VCaP (cell line): ENCODE results near the gene NACC2.

ENCODE experiments used
- H3K27ac ChIP-seq: fragments of 450-650 bp; 2 replicates; pipeline ENCODE4 v1.5.1; 2017
- TF ChIP-seq, protein P1 (sequence below): fragments of 450-650 bp; conservative IDR thresholded peaks from 2 replicates; pipeline ENCODE4 v1.5.1; 2017; ENCODE audit warnings: mild to moderate bottlenecking, moderate library complexity

NACC2 gene

DNA sequence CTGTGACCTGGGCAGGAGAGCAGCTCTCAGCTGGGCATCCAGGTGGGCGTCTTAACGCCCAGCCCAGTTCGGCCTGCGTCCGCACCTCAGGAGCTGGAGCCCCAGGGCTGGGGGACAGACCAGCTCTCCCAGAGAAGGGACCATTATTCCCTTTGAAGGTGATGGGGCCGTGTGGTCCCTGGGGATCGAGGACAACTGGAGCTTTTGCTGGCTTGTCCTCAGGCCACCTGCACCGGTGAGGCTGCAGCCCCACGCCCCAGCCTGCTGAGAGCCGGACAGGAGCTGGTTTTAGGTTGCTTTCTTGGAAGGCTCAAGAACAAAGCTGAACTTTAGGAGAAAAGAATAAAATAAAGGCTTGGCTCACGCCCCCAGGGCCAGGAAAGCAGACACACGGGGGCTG lies 40.9 kb downstream of the NACC2 start:
- H3K27ac ChIP-seq: peak overlapping the region; percentile 93
- TF ChIP-seq, protein P1, sequence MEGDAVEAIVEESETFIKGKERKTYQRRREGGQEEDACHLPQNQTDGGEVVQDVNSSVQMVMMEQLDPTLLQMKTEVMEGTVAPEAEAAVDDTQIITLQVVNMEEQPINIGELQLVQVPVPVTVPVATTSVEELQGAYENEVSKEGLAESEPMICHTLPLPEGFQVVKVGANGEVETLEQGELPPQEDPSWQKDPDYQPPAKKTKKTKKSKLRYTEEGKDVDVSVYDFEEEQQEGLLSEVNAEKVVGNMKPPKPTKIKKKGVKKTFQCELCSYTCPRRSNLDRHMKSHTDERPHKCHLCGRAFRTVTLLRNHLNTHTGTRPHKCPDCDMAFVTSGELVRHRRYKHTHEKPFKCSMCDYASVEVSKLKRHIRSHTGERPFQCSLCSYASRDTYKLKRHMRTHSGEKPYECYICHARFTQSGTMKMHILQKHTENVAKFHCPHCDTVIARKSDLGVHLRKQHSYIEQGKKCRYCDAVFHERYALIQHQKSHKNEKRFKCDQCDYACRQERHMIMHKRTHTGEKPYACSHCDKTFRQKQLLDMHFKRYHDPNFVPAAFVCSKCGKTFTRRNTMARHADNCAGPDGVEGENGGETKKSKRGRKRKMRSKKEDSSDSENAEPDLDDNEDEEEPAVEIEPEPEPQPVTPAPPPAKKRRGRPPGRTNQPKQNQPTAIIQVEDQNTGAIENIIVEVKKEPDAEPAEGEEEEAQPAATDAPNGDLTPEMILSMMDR: no peak

DNA sequence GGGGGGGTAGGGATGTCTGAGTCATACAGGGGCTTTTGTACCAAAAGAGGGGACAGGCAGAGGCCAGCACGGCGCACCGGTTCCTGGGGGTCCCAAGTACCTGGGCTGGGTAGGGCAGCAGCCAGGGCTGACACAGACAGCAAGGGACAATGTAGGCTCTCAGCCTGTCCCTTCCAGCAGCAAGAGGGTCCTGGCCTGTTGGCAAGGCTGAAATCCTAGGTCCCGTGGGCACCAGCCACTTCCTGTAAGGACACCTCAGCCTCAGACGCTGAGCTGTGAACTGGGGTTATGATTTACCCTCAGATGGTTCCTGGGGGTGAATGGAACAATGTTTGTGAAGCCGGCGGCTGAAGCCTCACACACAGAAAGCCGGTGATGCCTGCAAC lies 41.3 kb downstream of the NACC2 start:
- TF ChIP-seq, protein P1: no peak
- peak overlapping the region; percentile 93 for H3K27ac ChIP-seq

DNA sequence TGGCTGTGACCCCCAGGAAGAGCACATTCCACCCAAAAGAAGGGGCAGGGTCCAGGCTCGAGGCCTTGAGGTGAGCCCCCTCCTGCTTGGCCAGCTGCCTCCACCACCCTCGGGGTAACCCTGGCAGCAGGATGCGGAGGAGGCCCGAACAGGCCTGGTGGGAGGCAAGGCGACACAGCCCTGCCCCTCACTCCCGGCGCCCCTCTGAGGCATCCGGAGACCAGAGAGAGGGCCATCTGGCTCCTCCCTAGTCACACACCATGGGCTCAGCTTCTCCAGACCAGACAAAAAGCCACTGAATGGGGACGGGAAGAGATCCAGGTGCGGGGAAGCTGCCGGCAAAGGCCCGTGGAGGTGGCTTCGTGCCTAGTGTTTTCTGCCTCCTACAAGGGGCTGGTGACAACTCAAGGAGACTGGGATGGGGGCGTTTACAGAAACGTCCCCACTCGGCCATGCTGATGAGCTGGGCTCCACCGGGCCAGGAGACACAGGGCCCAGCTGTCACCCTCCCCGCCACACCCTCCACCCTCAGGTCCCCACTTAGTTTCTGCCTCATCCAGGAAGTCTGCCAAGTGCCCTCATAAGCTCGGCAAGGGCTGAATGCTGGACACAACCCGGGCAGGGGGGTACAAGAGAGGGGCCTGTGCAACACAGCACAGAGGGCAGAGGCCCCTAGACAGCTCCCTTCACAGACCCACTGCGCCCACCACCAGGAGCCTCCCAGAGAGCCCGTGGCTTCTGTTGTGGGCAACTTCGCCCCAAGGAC lies 41.9 kb downstream of the NACC2 start:
- H3K27ac ChIP-seq: peak overlapping the region; percentile 93

DNA sequence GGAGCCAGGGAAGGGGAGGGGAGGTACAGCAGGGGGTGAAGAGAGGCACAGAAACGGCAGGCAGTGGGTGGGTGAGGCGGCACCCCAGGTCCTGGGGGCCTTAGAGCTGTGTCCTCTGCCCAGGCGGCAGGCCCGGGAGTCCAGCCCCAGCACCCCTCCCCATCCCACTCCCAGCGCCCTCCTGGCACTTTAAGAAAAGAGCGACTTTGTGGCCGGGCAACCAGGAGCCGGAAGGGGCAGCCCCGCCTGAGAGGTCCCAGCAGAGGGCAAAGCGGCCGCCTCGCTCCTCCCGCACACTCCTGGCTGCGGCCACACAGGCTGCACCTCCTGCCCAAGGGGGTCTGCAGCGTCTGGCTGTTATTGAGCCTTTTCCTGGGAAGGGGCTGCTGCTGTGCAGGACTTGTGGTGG lies 42.6 kb downstream of the NACC2 start:
- peak overlapping the region; percentile 93 for H3K27ac ChIP-seq
- TF ChIP-seq, protein P1: no peak

More for the DNA sequence above, 41.9 kb downstream of the NACC2 start:
- TF ChIP-seq, protein P1: no peak

- H3K27ac ChIP-seq: peak overlapping the region; percentile 93
- TF ChIP-seq, protein P1: no peak
These were observed 43.1 kb downstream of the NACC2 start for GRCh38 chr9:136051837-136052471.

DNA sequence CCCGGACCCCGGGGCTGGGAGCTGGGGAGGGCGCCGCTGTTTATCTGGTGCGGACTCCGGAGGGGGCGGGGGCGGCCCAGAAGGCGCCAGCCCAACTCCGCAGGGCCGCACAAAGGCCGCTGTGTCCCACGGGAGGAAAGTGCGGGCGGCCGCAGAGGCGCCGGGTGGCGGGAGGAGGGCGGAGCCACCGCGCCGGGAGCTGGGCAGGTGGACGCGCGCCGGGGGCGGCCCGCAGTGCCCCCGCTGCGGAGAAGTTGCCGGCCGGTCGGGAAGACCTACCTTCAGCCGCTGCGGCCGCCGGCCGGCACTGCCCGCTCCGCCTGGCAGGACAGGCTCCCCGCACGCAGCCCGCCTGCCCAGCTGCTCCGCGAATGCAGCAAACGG lies 43.6 kb downstream of the NACC2 start:
- peak overlapping the region; percentile 93 for H3K27ac ChIP-seq
- TF ChIP-seq, protein P1: no peak

DNA sequence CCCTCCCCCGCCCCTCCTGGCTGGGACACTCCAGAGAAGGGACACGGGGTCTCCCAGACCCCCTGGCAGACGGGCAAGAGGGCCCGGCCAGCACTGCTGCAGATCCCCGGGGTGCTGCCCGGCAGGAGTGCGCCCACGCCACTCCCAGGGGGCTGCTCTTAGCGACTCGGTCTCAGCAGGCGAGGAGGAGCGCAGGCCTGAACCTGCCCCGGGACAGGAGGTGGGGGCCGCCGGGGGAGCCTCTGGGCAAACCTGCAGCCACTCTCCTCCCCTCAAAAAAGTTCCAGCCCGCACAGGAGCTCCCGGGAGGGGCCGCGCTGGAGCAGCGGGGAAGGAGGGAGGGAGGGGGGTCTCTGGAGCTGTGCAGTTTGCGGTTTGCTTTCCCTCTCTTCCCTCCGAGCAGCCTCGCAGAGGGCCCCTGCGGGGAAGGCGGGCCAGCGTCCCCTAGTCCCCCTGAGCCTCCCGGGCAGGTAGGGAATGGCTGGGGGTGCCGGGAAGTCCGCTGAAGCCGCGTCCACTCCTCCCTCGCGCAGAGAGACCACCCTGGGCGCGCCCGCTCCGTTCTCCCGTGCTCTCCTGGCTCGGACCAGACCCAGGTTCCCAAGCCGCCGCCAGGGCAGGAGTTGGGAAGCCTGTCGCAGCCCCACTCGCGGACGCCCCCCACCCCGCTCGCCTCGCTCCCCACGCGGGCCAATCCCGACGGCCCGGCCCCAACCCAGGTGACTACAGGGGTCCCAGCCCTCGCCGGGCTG lies 44.2 kb downstream of the NACC2 start:
- peak overlapping the region; percentile 93 for H3K27ac ChIP-seq
- TF ChIP-seq, protein P1: 0 out of 2 replicates have a peak, but pooled peaks have one; percentile 10
